T-helper 1 cell (primary cell): ENCODE data around the gene AKR7A2.
A peak's percentile ranks its signal among the peaks of the same experiment; 100 is the strongest.
"Not testable (repeated sequence)": the region's sequence is repeated elsewhere in the genome, so short reads cannot be mapped to it uniquely, and the experiment has no call there.

Source experiments
- DNase-seq, 5 donors: peaks; one replicate each; pipeline ENCODE4 v3.0.0-alpha.2; 2012 to 2020

AKR7A2 gene

DNA sequence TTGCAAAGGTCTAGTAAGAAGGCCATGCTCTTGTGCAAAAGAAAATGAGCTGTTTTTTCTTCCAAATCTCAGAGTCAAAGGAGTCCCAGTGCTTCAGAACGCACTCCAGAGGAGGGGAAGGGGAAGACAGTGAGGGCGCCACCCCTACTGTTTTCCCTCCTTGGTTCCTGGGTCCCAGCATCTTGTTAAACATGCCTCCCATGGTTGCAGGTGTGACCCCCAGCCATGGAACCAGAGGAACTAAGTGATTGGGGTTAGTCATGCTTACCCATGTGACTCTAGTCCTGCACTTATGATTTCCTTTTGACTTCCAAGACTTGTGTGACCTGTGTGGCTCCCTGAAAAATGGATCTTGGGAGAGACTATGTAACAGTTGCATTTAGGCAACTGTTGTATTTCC, 17.3 kb downstream of the AKR7A2 start:
- no peak for DNase-seq

DNA sequence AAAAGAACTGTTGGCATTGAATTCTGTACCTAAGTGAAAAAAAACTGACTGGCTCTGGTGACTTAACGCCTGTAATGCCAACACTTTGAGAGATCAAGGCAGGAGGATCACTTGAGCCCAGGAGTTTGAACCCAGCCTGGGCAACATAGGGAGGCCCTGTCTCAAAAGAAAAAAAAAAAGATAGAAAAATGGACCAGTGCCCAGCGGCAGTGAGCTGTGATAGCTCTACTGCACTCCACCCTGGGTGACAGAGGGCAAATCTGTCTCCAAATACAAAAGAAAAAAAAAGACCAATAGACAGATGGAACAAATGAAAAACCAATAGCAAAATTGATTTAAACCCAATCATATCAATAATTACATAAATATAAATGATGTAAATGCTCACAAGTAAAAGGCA, 22.7 kb downstream of the AKR7A2 start:
- DNase-seq: no peak

DNA sequence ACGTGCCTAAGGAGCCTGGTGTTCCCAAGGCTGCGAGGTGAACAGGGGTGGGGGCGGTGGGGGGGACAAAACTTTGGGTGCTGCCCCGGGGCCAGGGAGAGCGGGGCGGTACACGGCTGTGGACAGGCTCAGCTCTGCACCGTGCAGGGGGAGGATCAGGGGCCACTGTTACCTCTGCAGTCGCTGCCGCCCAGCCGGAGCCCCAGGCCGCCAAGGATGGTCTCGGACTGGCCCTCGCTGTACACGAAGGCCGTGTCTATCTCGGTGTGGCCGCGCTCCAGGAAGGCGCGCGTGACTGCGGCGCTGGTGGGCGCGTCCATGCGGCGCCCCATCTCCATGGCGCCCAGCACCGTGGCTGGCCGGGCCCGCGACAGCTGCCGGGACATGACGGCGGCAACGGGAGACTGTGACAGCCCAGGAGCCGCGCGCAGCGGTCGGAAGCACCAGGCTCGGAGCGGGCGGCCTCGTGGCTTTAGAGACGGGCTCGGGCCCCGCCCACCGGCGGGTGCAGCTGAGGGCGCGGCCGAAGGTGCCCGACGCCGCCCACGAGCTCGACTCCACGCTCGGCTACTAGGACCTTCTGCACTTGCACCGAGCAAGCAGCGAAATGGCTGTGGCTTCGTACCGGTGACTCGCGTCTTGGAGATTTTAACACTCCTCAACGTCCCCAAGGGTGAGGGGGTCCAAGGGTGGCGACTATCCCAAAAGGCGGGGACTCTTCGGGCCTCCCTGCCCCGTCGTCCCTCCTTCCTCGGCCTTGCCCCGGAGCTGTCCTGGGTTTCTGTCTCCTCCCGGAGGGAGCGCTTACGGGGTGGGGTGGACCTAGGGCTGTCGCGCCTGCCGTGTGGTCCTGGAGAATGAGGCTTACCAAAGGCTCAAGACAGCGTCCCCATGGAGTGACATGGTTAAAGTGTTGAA, 23.4 kb downstream of the AKR7A2 start, which contains the start of gene AKR7A3:
AKR7A3 (minus strand) TSS at position 447 of the 918 bp plus-strand sequence; CDS start at position 386, 61 bp downstream.
- peak; percentile 26 to 68 (median 37) for DNase-seq

- no peak for DNase-seq
Measured at GRCh38 chr1:19287436-19288185, 24.3 kb downstream of the AKR7A2 start.

- not testable (repeated sequence) for DNase-seq
Measured at GRCh38 chr1:19285807-19286206, 26.1 kb downstream of the AKR7A2 start.

DNA sequence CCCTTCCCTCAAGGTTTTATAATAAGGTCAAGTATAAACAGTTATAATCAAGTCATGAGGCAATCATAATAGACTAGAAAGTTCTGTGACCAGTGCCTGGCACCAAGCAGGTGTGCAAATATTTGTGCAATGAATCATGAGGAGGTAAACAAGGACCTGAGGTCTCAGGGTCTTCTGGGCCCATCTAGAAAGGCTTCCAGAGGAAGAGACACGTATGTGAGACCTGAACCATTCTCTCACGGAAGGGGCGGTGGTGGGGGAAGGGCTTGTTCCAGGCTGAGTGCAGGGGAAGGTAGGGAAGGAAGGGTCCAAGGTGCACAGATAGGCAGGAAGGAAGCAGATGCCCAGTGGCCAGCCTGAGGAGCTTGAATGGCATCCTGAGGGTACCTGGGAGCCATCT, 26.6 kb downstream of the AKR7A2 start:
- not testable (repeated sequence) for DNase-seq

DNA sequence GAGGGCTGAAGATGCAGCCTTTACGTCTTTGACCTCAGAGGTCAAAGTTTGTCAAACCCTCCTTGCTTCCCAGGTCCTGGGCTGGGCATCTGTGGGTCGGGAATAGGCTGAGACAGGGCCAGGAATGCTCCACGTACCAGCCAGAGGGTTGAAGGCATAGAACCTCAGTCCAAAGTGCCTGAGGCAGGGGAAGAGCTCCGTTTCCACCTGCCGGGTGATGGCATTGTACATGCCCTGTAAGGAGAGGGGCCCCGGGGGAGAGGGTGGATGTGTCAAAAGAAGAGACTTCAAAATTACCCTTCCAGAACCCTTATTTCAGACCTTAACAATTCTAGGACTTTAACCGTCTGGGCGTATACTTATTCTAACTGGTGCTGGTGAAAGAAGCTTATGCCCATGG, 27.1 kb downstream of the AKR7A2 start:
- DNase-seq: no peak

DNA sequence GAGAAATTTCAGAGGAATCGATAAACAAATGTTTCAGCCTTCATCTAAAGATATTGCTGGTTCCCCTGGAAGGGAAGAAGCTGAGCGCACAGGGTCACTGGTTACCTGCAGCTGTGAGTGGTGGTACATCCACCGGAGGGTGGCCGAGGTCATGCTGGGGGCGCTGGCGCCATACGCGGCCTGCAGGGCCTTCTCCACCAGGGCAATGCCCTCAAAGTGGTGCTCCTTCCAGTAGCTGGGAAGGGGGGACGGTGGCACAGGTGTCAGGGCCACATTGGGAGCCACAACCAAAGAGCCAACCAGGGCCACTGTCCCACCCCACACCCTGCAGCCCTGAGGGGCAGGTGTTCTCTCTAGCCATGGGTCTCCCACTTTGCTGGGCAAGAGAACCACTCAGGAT, 28.1 kb downstream of the AKR7A2 start:
- DNase-seq: no peak

DNA sequence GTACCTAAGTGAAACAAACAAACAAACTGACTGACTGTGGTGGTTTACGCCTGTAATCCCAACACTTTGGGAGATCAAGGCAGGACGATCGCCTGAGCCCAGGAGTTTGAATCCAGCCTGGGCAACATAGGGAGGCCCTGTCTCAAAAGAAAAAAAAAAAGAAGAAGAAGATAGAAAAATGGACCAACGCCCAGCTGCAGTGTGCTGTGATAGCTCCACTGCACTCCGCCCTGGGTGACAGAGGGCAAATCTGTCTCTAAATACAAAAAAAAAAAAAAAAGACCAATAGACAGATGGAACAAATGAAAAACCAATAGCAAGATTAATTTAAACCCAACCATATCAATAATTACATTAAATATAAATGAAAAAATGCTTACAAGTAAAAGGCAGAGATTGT, 37.3 kb downstream of the AKR7A2 start:
- DNase-seq: no peak

GRCh38 chr1:19273844-19274531, 38.0 kb downstream of the AKR7A2 start:
- DNase-seq: not testable (repeated sequence)

DNA sequence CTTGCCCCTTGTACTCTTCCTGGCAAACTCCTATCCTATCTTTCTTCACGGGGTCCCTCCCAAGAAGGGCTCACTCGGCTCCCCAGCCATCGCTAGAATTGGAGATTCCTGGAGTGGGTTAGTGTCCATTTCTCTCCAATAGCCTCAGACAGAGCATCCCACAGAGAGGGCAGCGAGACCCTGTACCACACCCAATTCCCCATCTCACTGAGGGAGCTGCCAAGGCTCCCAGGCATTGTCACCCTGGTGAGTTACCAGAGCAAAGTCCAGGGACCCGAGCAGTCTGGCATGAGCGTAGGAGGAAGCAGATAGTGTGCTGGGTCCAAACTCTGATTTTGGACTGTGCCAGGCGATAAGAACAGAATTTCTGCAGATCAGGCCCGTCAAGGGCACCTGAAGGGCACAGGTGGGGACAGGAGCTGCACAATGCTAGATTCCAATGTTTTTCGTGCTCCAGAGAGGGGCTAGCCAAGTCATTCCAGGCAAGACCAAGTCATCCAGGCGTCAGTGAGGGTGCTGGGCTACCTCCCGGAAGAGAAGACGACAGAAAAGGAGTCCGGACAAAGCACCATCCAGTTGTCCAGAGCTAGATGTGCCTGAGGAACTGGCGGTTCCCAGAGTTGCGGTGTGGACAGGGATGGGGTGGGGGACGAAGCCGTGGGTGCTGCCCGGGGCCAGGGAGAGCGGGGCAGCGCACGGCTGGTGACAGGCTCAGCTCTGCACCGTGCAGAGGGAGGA, 38.7 kb downstream of the AKR7A2 start:
- DNase-seq: no peak

- DNase-seq: no peak
Measured at GRCh38 chr1:19272064-19272463, 39.9 kb downstream of the AKR7A2 start.

GRCh38 chr1:19270343-19270730, 41.6 kb downstream of the AKR7A2 start:
- DNase-seq: not testable (repeated sequence)

GRCh38 chr1:19269427-19270342, 42.3 kb downstream of the AKR7A2 start:
- not testable (repeated sequence) for DNase-seq

GRCh38 chr1:19268445-19268844, 43.5 kb downstream of the AKR7A2 start:
- no peak for DNase-seq

DNA sequence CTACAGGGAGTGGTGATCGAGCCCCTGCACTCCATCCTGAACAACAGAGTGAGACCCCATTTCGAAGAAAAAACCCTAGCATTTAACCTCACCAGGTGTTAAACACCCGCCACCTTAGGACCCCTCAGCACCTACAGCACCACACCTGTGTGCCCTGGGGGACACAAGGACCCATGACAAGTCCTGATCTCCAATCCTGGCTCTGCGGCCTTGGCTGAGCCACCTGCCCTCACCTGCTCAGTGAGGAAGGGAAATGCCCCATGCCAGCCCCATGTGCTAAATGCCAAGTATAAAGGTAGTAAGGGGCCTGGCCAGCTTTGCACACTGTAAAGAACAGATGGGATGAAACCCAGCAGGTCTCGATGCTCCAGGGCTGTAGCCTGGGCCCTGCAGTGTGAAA, 49.2 kb downstream of the AKR7A2 start:
- no peak for DNase-seq

GRCh38 chr1:19262047-19262446, 49.9 kb downstream of the AKR7A2 start:
- DNase-seq: no peak

GRCh38 chr1:19260211-19261138, 51.5 kb downstream of the AKR7A2 start:
- DNase-seq: no peak

DNA sequence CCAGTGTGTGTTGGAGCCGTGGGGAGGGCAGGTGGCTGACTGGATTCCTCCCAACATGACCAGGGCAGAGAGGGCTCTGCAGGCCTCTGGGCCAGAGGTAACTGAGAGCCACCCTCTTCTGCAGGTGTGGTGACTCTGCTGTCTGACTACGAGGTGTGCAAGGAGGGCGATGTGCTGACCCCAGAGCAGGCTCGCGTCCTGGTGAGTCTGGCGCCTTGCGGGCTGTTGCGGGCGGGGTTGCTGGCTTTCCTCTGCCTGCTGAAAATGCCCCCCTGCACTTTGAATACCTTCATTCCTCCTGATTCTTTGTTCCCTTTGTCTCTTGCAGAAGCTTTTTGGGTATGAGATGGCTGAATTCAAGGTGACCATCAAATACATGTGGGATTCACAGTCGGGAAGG, 53.6 kb downstream of the AKR7A2 start:
- DNase-seq: no peak
